Glutamatergic neuron (in vitro differentiated cells): ENCODE measurements around the gene METAP1. TPM values are rescaled to one million over a fixed set of nuclear protein-coding genes. Genes with fewer than 3 reads are reported as not detected.
"Not testable (repeated sequence)": the region's sequence is repeated elsewhere in the genome, so short reads cannot be mapped to it uniquely, and the experiment has no call there.

ENCODE experiments used
- DNase-seq: peaks from one replicate; pipeline ENCODE4 v3.0.0; 2022
- H3K27ac Mint-ChIP-seq: one replicate; pipeline ENCODE4 v1.8.0; 2020; ENCODE audit warnings: mild to moderate bottlenecking, mixed read lengths, inconsistent platforms; ENCODE audit not compliant: unreplicated experiment
- H3K27me3 Mint-ChIP-seq: one replicate; pipeline ENCODE4 v1.8.0; 2020; ENCODE audit warnings: mild to moderate bottlenecking, moderate library complexity, mixed read lengths, inconsistent platforms; ENCODE audit not compliant: unreplicated experiment
- H3K36me3 Mint-ChIP-seq: one replicate; pipeline ENCODE4 v1.8.0; 2020; ENCODE audit warnings: mild to moderate bottlenecking, mixed read lengths, inconsistent platforms; ENCODE audit not compliant: unreplicated experiment
- H3K4me1 Mint-ChIP-seq: one replicate; pipeline ENCODE4 v1.8.0; 2020; ENCODE audit warnings: mild to moderate bottlenecking, low read depth, mixed read lengths, inconsistent platforms; ENCODE audit not compliant: unreplicated experiment
- H3K4me3 Mint-ChIP-seq: one replicate; pipeline ENCODE4 v1.8.0; 2020; ENCODE audit warnings: mild to moderate bottlenecking, mixed read lengths, inconsistent platforms; ENCODE audit not compliant: unreplicated experiment
- H3K9me3 Mint-ChIP-seq: one replicate; pipeline ENCODE4 v1.8.0; 2020; ENCODE audit warnings: mild to moderate bottlenecking, moderate library complexity, mixed read lengths, inconsistent platforms; ENCODE audit not compliant: unreplicated experiment
- CTCF ChIP-seq: fragments of 200-600 bp; sonication (generic); IDR thresholded peaks from one replicate; pipeline ENCODE4 v1.5.0; 2021; ENCODE audit not compliant: partially characterized antibody, unreplicated experiment
- total RNA-seq: library from RNA; stranded (reverse); fragmentation: NEBNext Ultra II Directional; extraction: Animal tissue kit (Norgen Biotek cat#: 25700); gene quantifications from one replicate; pipeline ENCODE4 v1.2.1, GENCODE V29; 2021; ENCODE audit not compliant: unreplicated experiment

METAP1 gene
- total RNA-seq, 1 donor from 2014 or later = 26.2 TPM

- Mint-ChIP-seq H3K27ac (no peak overlapping the region), H3K27me3 (no peaks in the 10 kb centered on the region), H3K4me3 (no peak overlapping the region), H3K9me3 (no peaks in the 10 kb centered on the region), H3K36me3 (no peaks in the 10 kb centered on the region), H3K4me1 (peaks cover 1% of the 10 kb centered on the region)
- no peak for TF ChIP-seq CTCF
- no peak for DNase-seq
Observed at GRCh38 chr4:99076292-99076976, 80.9 kb downstream of the METAP1 start.

- no peaks in the 10 kb centered on the region for H3K27me3 Mint-ChIP-seq
- no peak overlapping the region for H3K4me3 Mint-ChIP-seq
- H3K36me3 Mint-ChIP-seq = no peaks in the 10 kb centered on the region
- H3K27ac Mint-ChIP-seq = no peak overlapping the region
- DNase-seq = no peak
- TF ChIP-seq CTCF = no peak
- H3K9me3 Mint-ChIP-seq = no peaks in the 10 kb centered on the region
- H3K4me1 Mint-ChIP-seq = peaks cover 1% of the 10 kb centered on the region
Observed at GRCh38 chr4:99077177-99077576, 81.7 kb downstream of the METAP1 start.

- H3K27ac Mint-ChIP-seq = no peak overlapping the region
- no peaks in the 10 kb centered on the region for H3K9me3 Mint-ChIP-seq
- DNase-seq = no peak
- no peaks in the 10 kb centered on the region for H3K27me3 Mint-ChIP-seq
- H3K4me3 Mint-ChIP-seq = no peak overlapping the region
- H3K36me3 Mint-ChIP-seq = no peaks in the 10 kb centered on the region
- H3K4me1 Mint-ChIP-seq = peaks cover 1% of the 10 kb centered on the region
- TF ChIP-seq CTCF = no peak
Observed at GRCh38 chr4:99078336-99078735, 82.8 kb downstream of the METAP1 start.

GRCh38 chr4:99078931-99079624, 83.6 kb downstream of the METAP1 start:
- Mint-ChIP-seq H3K9me3 (no peaks in the 10 kb centered on the region), H3K4me1 (peaks cover 1% of the 10 kb centered on the region), H3K4me3 (no peak overlapping the region), H3K36me3 (no peaks in the 10 kb centered on the region), H3K27ac (no peak overlapping the region), H3K27me3 (no peaks in the 10 kb centered on the region)
- DNase-seq = no peak
- TF ChIP-seq CTCF = no peak

- Mint-ChIP-seq H3K36me3 (no peaks in the 10 kb centered on the region), H3K27me3 (no peaks in the 10 kb centered on the region), H3K9me3 (no peaks in the 10 kb centered on the region), H3K27ac (no peak overlapping the region), H3K4me1 (peaks cover 1% of the 10 kb centered on the region), H3K4me3 (no peak overlapping the region)
- no peak for DNase-seq
- TF ChIP-seq CTCF = no peak
Observed at GRCh38 chr4:99079625-99080295, 84.2 kb downstream of the METAP1 start.

- H3K4me3 Mint-ChIP-seq, H3K27me3 Mint-ChIP-seq, H3K4me1 Mint-ChIP-seq, H3K9me3 Mint-ChIP-seq, DNase-seq, H3K36me3 Mint-ChIP-seq, H3K27ac Mint-ChIP-seq: not testable (repeated sequence)
Observed at GRCh38 chr4:99080869-99081268, 85.3 kb downstream of the METAP1 start.
